Activated CD8-positive, alpha-beta memory T cell treated with anti-CD3 and anti-CD28 coated beads, Interleukin-2, amount 50 U/mL, for 1 hour (primary cell): ENCODE results near the gene TUBA1C.
"Not testable (repeated sequence)": the region's sequence is repeated elsewhere in the genome, so short reads cannot be mapped to it uniquely, and the experiment has no call there.

Experiments used
- DNase-seq: peaks from one replicate; pipeline ENCODE4 v3.0.0-alpha.2; 2020; ENCODE audit errors: extremely low read depth

Gene TUBA1C

DNA sequence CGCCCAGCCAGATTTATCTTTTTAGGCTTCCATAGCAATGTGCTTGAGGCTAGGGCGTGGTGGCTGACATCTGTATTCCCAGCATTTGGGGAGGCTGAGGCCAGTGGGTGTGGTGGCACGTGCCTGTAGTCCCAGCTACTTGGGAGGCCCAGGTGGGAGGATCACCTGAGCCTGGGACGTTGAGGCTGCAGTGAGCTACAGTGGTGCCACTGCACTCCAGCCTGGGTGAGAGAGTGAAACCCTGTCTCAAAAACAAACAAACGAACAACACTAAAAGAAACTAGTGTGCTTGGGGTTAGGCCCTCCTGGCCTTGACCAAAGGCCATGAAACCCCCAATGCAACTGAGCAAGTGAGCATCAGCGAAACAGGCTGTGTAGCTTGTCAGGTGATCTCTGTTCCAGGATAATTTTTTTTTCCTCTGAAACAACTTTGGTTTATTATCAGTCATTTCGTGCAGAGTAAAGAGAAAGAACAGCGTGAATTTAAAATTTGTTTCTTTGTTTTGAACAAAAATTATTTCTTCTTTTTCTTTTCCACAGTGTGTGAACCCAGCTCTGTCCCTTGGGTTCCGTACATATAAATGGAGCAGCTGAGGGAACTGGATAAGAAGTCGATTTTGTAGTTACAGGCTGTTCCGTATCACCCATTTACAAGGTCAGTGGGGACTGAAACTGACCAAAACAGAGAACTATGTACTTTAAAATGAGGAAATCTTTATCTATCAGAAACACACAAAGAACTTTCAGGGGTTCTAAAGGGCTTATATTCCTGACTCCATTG, 8.8 kb upstream of the TUBA1C start:
- DNase-seq, result no peak

- DNase-seq, result not testable (repeated sequence)
Measured at GRCh38 chr12:49257508-49258184, 7.2 kb upstream of the TUBA1C start.

GRCh38 chr12:49259452-49259851, 5.4 kb upstream of the TUBA1C start:
- DNase-seq, result no peak

DNA sequence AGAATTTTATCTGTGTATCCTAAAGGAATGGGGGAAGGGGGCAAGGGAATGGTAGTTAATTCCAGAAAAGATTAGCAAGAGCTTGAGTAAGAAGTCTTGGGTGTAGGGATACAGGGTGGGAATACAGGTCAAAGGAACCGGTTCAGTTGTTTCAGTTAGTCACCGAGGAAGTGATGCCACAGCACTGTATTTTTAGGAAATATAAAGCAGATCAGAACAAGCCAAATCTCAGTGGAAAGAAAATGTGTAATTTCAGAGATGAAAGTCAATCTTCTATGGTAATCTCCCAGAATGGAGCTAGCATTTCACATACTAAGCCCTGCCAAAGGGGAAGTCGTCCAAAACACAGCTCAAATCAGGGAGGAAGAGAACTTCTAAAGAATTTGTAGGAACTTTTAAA, 4.7 kb upstream of the TUBA1C start:
- no peak for DNase-seq

GRCh38 chr12:49260571-49261363, 4.1 kb upstream of the TUBA1C start:
- no peak for DNase-seq

- DNase-seq, result no peak
Measured at GRCh38 chr12:49261721-49262120, 3.2 kb upstream of the TUBA1C start.

GRCh38 chr12:49263400-49263763, 1.5 kb upstream of the TUBA1C start:
- no peak for DNase-seq

DNA sequence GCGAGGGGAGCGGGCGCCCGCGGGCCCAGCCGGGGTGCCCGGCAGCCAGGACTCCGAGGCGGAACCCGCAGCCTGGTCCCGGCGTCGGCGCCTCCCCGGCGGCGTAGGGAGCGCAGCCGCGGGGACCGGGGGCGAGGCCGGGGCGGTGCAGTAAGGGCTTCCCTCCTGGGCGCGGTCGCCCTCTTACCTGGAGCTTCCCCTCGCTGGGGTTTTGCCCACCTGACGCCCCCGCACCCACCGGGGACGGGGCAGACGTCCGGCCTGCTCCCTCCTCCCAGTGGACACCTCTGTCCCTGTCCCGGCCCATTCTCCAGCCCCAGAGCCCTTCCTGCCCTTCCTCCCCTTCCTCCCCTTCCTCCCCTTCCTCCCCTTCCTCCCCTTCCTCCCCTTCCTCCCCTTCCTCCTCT, 413 bp upstream of the TUBA1C start:
- DNase-seq, result no peak

DNA sequence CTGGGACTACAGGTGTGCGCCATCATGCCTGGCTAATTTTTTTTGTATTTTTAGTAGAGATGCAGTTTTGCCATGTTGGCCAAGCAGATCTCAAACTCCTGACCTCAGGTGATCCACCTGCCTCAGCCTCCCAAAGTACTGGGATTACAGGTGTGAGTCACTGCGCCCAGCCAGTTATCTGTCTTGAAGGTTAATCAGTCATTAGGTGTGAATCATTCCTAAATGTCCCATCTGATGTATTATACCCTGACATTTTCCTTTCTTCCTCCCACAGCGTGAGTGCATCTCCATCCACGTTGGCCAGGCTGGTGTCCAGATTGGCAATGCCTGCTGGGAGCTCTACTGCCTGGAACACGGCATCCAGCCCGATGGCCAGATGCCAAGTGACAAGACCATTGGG, 4.3 kb downstream of the TUBA1C start:
- not testable (repeated sequence) for DNase-seq

GRCh38 chr12:49272790-49273725, 8.2 kb downstream of the TUBA1C start:
- no peak for DNase-seq

- no peak for DNase-seq
Measured at GRCh38 chr12:49273726-49274395, 9.0 kb downstream of the TUBA1C start.

GRCh38 chr12:49274396-49275069, 9.7 kb downstream of the TUBA1C start:
- no peak for DNase-seq

GRCh38 chr12:49276304-49277290, 11.7 kb downstream of the TUBA1C start:
- no peak for DNase-seq

DNA sequence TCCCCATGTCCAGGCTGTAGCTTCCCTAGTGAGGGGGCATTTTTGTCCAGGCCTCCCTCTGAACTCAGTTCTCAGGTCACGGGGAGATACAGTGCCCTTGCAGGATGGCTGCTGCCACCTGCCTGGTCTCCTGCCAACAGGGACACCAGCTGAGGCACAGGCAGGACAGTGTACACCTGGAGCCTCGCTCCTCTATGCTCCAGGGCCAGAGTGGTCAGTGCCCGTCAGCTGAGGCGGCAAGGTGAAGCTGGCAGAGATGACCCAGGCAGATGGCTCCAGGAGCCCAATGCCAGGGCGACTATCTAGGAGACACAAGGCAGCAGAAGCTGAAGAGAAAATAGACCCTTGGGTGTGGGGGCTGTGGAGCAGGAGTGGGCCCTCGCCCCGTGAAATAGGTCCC, 12.6 kb downstream of the TUBA1C start:
- no peak for DNase-seq

GRCh38 chr12:49279706-49280159, 14.9 kb downstream of the TUBA1C start:
- DNase-seq, result no peak

- not testable (repeated sequence) for DNase-seq
Measured at GRCh38 chr12:49280545-49280944, 15.7 kb downstream of the TUBA1C start.

DNA sequence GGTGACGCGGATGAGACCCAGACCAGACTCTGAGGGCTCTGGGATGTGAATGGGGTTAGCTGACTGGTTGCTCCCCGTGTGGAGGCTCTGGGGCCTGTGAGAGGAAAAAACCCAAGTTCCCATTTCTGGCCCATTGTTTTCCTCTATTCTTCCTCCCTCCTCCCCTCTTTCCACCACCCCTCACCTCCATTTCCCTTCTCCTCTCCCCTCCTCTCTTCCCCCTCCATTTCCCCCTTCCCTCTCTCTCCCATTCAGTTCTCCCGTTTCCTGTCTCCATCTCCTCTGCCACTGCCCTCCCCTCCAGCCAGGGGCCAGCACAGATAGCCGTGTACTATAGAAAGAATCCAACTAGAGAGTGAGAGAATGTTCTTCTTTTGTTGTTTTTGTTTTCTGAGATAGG, 17.4 kb downstream of the TUBA1C start:
- DNase-seq, result no peak

GRCh38 chr12:49282740-49283375, 18.0 kb downstream of the TUBA1C start:
- DNase-seq, result not testable (repeated sequence)
